ENCODE measurements around the gene TPMT.

The TPMT gene

DNA sequence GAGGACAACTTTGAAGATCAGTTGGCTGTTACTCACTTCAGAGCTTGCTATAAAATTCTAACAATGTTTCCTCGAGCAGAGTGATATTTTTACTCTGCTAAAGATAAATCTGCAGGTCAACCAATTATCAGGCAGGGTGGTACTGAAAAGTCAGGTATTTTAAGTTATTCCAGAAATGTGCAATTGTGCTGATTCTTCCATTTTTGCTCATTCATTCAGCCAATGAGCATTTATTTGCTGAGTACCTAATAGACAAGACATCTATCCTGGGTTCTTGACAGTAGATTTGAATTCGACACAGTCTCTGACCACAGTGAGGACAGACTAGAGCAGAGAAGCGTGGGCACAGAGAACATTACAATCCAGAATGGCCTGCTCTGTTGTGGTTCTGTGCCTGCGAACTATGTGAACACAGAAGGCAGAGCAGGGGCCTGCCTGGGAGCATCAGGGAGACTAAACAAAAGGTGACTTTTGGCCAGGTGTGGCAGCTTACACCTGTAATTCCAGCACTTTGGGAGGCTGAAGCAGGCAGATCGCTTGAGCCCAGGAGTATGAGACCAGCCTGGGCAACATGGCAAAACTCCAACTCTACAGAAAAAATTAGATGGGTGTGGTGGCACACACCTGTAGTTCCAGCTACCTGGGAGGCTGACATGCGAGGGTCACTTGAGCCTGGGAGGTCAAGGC, 14.8 kb downstream of the TPMT start:
- TF ChIP-seq, protein P1, sequence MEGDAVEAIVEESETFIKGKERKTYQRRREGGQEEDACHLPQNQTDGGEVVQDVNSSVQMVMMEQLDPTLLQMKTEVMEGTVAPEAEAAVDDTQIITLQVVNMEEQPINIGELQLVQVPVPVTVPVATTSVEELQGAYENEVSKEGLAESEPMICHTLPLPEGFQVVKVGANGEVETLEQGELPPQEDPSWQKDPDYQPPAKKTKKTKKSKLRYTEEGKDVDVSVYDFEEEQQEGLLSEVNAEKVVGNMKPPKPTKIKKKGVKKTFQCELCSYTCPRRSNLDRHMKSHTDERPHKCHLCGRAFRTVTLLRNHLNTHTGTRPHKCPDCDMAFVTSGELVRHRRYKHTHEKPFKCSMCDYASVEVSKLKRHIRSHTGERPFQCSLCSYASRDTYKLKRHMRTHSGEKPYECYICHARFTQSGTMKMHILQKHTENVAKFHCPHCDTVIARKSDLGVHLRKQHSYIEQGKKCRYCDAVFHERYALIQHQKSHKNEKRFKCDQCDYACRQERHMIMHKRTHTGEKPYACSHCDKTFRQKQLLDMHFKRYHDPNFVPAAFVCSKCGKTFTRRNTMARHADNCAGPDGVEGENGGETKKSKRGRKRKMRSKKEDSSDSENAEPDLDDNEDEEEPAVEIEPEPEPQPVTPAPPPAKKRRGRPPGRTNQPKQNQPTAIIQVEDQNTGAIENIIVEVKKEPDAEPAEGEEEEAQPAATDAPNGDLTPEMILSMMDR (IDR thresholded peaks at IDR 0.05; ENCODE audit: borderline replicate concordance, extremely low read depth, low read length, poor library complexity, severe bottlenecking), result no peak
- no peak for TF ChIP-seq EZH2 (IDR thresholded peaks at IDR 0.05; ENCODE audit: borderline replicate concordance, low read depth, low read length, severe bottlenecking)

DNA sequence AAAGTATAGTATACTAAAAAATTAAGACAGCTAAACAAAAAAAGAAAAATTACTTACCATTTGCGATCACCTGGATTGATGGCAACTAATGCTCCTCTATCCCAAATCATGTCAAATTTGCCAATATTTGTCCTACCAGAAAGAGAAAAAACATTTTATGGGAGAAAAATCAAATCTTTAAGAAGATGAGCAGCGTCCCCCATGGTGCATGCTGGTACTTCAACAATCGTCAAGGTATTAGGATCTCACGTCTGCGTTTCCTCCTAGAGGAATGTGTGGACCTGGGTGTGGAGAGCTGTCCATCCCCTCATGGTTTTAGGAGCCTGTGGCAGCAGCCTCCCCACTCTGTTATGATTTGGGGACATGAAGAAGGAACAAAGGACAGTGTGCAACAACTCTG, 16.0 kb downstream of the TPMT start:
- H3K27me3 ChIP-seq (ENCODE audit: insufficient read depth, low read length, poor library complexity), result no peaks in the 10 kb centered on the region
- no peak overlapping the region for H2AFZ ChIP-seq (ENCODE audit: low read depth, low read length)
- DNase-seq, result no peak
- H3K9ac ChIP-seq (ENCODE audit: low read depth, low read length), result no peak overlapping the region
- H3K27ac ChIP-seq (ENCODE audit: low read length), result no peak overlapping the region
- H3K4me1 ChIP-seq (ENCODE audit: insufficient read depth, low read length), result no peaks in the 10 kb centered on the region
- H3K79me2 ChIP-seq (ENCODE audit: insufficient read depth, low read length), result no peaks in the 10 kb centered on the region
- H3K4me2 ChIP-seq (ENCODE audit: insufficient read depth, low read length), result no peak overlapping the region
- TF ChIP-seq, protein P1 (IDR thresholded peaks at IDR 0.05; ENCODE audit: borderline replicate concordance, extremely low read depth, low read length, poor library complexity, severe bottlenecking), result no peak
- TF ChIP-seq EZH2 (IDR thresholded peaks at IDR 0.05; ENCODE audit: borderline replicate concordance, low read depth, low read length, severe bottlenecking), result no peak
- H3K36me3 ChIP-seq (ENCODE audit: insufficient read depth, low read length), result peaks cover 3% of the 10 kb centered on the region; the same call in 1 of the 2 replicates
- no peak for ATAC-seq (ENCODE audit: insufficient read depth, low read depth)
- no peaks in the 10 kb centered on the region for H3K9me3 ChIP-seq (ENCODE audit: insufficient read depth, low read length, severe bottlenecking)
- H4K20me1 ChIP-seq (ENCODE audit: insufficient read depth, low read length), result no peaks in the 10 kb centered on the region
- H3K4me3 ChIP-seq (ENCODE audit: low read depth in 1 of 2, low read length in 2 of 2), result no peak overlapping the region

More for the DNA sequence above, 14.8 kb downstream of the TPMT start:
- Histone ChIP-seq H3K27me3 (ENCODE audit: insufficient read depth, low read length, poor library complexity) (no peaks in the 10 kb centered on the region), H3K36me3 (ENCODE audit: insufficient read depth, low read length) (peaks cover 3% of the 10 kb centered on the region; the same call in 1 of the 2 replicates), H2AFZ (ENCODE audit: low read depth, low read length) (no peak overlapping the region), H3K4me2 (ENCODE audit: insufficient read depth, low read length) (no peak overlapping the region), H3K27ac (ENCODE audit: low read length) (no peak overlapping the region), H3K4me1 (ENCODE audit: insufficient read depth, low read length) (no peaks in the 10 kb centered on the region), H3K9ac (ENCODE audit: low read depth, low read length) (no peak overlapping the region), H3K9me3 (ENCODE audit: insufficient read depth, low read length, severe bottlenecking) (no peaks in the 10 kb centered on the region), H4K20me1 (ENCODE audit: insufficient read depth, low read length) (no peaks in the 10 kb centered on the region), H3K79me2 (ENCODE audit: insufficient read depth, low read length) (no peaks in the 10 kb centered on the region), H3K4me3 (ENCODE audit: low read depth in 1 of 2, low read length in 2 of 2) (no peak overlapping the region)
- DNase-seq (no peak), ATAC-seq (ENCODE audit: insufficient read depth, low read depth) (no peak)

DNA sequence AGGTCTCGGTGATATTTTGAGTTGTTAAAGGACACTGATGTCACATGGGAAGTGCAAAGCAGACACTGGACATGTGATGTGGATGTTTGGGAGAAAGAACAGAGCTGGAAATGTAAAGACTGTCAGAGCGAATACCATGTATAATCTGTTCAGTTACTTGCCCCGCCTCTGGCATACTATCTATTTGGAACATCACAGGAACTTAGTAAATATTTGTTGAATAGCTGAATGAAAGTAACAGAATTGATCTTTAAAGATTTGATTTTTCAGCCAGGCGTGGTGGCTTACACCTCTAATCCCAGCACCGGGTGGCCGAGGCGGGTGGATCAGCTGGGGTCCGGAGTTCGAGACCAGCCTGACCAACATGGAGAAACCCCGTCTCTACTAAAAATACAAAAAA, 18.6 kb downstream of the TPMT start:
- TF ChIP-seq, protein P1 (IDR thresholded peaks at IDR 0.05; ENCODE audit: borderline replicate concordance, extremely low read depth, low read length, poor library complexity, severe bottlenecking), result no peak
- no peak for TF ChIP-seq EZH2 (IDR thresholded peaks at IDR 0.05; ENCODE audit: borderline replicate concordance, low read depth, low read length, severe bottlenecking)
- no peaks in the 10 kb centered on the region for H3K79me2 ChIP-seq (ENCODE audit: insufficient read depth, low read length)
- H4K20me1 ChIP-seq (ENCODE audit: insufficient read depth, low read length), result no peaks in the 10 kb centered on the region
- ATAC-seq (ENCODE audit: insufficient read depth, low read depth), result no peak
- no peak for DNase-seq
- no peaks in the 10 kb centered on the region for H3K9me3 ChIP-seq (ENCODE audit: insufficient read depth, low read length, severe bottlenecking)
- no peak overlapping the region for H3K4me3 ChIP-seq (ENCODE audit: low read depth in 1 of 2, low read length in 2 of 2)
- peaks cover 3% of the 10 kb centered on the region; the same call in 1 of the 2 replicates for H3K36me3 ChIP-seq (ENCODE audit: insufficient read depth, low read length)
- no peaks in the 10 kb centered on the region for H3K27me3 ChIP-seq (ENCODE audit: insufficient read depth, low read length, poor library complexity)
- H3K4me1 ChIP-seq (ENCODE audit: insufficient read depth, low read length), result no peaks in the 10 kb centered on the region
- H3K9ac ChIP-seq (ENCODE audit: low read depth, low read length), result no peak overlapping the region
- H3K4me2 ChIP-seq (ENCODE audit: insufficient read depth, low read length), result no peak overlapping the region
- H3K27ac ChIP-seq (ENCODE audit: low read length), result no peak overlapping the region
- no peak overlapping the region for H2AFZ ChIP-seq (ENCODE audit: low read depth, low read length)

Data from DND-41 (cell line).